NCI-H2081 (cell line): ENCODE results near the gene ADAM23.

Source experiments
- DNase-seq, 2 experiments: peaks; one replicate each; lab custom pipeline; 2025; lab: John Stamatoyannopoulos, UW

The ADAM23 gene

DNA sequence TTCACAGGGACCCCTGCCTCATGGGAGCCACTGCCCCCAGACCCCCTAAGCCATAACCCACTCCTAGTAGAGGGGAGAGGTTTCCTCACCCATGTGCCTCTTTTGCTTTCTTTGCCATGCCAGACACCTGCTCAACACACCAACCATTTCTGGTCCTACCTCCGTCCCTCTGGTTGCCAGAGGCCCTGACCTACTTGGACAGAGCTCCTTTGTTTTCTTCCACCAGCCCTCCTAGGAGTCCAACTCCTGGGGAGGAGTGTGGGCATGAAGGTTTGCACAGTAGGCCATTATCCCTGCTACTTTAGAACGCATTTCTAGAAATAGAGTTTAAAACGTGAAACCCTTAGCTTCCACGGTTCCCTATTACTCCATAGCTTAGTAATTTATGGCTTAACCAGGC lies 122.3 kb downstream of the ADAM23 start:
- no peak for DNase-seq

DNA sequence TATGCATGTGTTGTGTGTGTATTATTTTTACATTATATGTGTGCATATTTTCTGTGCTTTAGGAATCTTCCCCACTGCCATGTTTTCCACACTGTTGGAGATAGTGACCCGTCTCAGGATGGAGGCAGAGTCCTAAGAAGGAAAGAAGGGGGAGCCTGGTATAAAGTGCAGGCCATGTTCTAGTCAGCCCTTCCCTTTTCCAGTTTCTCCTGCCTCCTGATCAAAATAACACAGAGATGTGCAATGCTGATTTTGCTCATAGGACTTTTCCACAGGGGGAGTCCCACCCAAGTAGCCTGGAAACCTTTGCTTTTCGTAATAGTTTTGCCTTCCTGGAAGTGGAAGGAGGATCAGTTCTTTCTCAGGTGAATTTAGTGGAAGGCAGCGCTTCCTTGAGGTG lies 126.1 kb downstream of the ADAM23 start:
- DNase-seq, result no peak

DNA sequence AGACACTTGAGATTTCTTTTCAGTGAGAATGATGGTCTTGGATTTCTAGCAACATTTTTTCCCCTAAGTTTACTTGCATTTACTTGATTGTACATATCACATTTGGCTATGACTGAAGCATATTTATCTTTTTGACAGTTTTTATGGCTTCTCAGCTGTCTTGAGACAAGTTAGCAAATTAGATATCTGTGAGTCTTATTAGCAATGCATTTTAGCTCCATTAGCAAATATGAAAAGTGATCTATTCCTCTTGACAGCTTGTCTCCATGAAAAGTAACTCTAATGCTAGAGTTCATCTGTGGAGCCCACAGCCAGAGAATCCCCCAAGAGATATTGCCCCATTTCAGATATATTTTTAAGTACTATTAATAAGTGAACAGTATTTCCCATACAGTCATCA lies 126.9 kb downstream of the ADAM23 start:
- DNase-seq, result no peak

DNA sequence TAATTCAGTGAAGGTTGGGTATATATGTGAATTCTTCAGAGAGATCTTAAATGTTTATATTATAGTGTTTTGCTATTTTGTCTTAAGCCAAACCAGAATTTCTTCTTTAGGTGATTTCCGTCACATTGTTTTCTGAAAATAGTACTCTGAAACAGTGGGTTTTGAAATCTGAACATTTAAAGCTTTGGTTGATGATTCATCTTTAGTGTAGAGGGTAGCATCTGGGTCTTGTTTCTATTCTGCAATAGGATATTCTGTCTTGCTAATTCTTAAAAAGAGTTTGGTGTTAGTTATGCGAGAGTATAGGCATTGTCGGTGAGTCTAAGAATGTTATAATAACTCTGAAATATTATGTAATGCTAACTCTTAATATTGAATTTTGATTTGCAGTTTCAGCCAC lies 129.4 kb downstream of the ADAM23 start:
- no peak for DNase-seq

DNA sequence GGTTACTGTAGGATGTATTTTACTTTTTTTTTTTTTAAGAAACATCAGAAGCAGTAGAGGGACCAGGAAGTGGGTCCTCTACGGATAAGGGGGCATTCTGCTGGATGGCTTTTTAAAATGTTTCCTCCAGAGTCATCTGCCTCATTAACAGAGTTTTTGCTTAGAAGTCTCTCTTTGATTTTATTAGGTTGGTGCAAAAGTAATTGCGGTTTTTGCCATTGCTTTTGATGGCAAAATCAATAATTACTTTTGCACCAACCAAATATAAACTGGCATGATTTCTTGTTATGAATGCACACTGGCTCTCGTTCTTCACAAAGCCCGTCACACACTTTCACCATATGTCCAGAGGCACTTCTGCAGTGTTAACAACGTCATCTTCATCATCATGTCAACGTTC lies 130.5 kb downstream of the ADAM23 start:
- DNase-seq, result no peak

DNA sequence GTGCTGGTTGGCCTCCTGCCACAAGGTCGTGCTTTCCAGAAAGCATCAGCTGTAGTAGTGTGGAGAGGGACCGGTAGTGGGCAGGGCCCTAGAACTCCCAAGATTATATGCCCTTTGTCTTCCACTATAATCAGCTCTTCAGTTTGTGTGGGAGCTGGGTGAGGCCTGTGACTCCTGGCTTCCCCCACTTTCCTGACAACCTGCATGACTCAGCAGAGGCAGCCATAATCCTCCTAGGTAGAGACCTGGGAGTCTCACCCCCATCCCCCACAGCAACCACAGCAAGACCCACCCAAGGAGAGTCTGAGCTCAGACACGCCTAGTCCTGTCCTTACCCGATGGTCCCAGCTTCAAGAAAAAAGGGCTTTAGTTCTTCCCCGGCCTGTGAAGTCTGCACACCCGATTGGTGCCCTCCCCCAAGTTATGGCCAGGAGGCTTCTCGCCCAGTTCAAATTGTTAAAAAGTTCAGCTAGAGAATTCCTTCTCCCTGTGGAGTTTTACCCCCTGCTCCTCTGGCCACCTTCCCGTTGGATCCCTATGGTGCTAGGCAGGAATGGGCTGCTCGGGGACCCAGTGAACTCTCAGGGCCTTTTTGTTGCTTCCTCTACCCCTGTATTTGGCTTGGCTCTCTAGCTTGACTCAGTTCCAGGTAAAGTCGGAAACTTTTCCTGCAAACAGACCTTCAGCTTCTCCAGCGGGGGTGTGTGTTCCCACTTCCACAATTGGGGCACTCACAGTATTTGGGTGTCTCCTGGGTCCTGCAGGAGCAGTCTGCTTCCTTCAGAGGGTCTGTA lies 141.2 kb downstream of the ADAM23 start:
- no peak for DNase-seq

DNA sequence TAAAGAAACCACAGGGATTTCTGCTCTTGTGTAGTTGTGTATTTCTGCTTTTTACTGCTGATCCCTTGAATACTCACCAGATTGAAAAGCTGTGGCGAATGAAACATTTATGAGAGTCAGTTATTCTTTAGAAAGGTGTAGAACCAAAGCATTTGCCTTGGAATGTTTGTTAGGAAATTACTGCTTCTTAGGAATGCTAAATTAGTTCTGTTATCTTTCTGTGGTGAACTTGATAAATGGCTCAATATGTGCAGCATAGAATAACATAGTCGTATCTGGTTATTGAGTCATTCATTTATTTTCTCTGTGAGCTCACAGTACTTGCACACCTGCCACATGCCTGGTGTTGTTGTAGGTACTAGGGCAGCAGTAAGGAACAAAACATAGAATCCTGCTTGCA lies 142.0 kb downstream of the ADAM23 start:
- DNase-seq, result no peak

DNA sequence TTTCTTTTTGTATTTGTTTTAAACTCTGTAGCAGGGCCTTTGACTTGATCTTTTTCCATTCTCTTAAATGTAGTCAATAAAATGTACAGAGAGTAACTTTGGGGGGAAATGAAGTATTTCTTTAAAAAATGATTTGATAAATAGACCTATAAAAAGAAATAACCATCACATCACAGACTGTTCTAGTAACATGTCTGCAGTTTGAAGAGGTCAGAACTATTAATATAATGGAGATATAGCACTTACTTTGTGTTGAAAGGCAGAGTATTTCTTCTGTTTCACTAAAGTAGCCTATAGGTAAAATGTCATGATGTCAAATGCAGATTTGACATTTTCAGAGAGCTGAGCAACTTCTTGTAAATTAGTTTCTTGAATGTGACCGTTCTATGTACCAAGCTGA lies 143.3 kb downstream of the ADAM23 start:
- no peak for DNase-seq

DNA sequence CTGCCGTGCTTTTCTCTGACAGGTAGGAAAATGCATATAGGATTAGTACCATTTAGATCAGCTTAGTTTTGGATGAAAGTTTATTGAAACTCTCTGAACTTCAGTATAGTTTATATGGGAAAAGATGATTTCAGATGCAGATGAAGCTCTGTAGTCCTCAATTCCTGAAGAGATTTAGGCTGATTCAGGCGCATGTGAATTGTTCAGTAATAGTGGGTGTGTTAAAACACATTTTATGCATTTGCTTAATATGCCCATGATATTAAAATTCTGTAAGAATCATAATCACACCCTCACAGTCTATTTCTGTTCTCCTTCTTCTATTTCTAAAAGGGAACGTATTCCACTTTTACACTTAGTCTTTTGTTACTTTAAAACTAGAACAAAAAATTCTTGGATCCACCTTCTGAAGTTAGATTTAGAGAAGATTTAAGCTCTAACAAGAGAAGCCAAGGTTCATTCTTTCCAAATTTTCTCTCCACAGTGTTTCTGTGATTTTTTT lies 154.4 kb downstream of the ADAM23 start:
- no peak for DNase-seq

DNA sequence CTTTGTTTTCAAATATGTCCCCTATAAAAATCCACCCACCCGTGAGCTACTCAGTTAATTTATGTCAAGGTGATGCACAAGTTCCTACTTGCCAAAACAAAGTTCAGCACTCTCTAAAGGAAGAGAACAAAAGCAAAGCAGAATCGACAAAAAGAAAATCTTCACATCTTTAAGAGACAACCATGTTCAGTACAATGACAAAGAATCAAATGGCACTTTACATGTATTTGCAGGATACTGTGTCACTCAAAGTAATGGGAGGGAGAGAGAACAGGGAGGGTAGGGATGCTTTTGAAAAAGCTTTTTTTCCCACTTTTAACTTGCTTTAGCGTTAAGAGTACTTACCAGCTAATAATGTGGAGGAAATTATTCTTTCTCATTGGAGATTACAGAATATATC lies 159.9 kb downstream of the ADAM23 start:
- DNase-seq, result no peak

DNA sequence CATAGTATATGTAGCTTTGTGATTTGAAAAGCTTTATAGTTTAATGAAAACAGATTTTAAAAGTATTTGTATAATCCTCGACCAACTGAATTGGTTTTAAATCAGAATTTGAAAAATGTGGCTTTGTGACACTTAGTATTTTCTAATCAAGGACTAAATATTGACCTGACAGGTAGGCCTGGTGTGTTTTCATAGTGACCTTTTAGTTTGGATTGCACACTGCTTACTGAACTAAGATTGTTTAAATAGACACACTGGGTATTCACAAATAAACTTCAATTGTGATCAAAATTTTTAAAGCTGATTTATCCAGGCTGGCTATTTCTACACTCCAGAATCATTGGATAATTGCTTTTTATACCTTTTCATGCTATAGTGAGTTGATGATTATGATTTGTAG lies 167.1 kb downstream of the ADAM23 start:
- no peak for DNase-seq

DNA sequence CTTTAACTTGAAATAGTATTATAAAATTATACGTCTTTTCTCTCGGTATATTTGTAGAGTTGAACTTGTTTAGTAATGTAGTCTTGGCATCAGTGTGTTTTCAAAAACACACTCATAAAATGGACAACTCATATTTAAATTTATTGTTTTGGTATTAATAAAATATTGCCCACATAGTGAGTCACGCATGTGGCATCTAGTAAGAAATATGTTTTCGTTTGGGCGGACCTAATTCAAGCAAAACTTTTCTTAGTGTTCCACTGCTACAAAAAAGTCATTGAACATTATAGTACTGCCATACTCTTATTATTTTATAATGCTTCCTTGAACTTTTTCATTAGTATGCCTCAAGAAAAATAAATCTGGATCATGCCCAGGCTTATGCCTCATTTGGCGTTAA lies 167.9 kb downstream of the ADAM23 start:
- DNase-seq, result no peak

DNA sequence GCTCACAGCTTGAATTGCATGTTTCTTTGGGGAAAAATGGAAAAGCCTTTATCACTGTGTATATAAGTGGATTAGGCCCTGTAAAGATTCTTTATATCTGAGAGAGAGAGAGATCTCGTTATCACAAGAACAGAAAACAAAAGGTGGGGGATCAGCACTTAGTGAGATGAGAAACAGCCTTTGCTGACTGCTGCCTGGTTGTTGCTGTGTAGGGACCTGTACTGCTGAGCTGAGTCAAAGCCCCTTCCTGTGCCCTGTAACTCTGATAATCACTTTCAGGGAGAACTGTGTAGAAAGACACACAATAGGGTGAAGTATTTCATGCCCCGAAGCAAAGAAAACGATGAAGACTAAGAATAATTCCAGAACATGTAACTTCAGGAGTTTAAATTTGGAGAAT lies 168.4 kb downstream of the ADAM23 start:
- DNase-seq, result no peak

DNA sequence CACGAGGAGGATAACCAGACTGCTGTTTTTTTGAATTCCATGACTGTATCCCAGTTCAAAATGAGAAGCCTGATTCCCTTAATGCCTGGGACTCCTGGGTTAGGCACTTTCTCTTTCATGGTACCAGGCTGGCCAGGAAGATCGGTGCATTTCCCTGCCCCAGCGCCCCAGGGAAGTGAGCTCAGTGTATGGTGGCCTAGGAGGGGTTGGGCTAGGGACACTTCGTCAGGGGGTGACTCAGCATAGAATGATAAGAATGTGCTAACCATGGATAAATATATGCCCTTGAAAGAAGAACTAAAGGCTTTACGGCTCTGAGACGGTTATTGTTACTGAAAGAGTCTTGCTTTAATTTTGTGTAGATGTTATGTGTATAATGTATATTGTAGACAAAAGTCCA lies 171.5 kb downstream of the ADAM23 start:
- no peak for DNase-seq

DNA sequence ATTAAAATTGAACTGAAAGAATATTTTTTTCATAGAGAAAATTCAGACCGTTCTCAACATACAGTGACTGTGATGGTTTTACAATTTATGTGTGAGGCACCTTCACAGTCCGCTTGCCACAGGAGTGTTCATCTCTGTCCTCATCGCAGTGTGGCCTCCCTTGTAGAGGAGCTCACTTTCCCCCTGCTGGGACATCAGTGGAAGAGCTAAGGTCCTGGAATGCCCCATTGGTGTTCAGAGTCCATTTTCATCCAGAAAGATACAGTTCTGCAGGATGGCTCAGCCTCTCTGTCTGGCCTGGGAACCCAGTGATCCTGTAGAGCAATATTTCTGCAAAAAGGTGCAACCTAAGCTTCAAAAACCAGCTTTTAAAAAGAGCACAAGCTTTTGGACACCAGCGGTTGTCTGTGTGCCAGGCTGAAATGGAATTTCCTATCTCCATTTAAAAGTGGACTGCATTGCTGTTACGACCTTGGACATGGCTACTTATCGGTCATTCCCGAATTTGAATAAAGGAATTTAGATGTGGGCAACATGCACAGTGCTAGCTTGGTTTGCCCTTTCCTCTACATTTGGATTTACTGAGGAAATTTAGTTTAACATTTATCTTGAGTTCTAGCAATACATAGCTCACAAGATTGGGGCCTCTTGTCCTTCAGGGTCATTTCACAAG lies 172.2 kb downstream of the ADAM23 start:
- no peak for DNase-seq

DNA sequence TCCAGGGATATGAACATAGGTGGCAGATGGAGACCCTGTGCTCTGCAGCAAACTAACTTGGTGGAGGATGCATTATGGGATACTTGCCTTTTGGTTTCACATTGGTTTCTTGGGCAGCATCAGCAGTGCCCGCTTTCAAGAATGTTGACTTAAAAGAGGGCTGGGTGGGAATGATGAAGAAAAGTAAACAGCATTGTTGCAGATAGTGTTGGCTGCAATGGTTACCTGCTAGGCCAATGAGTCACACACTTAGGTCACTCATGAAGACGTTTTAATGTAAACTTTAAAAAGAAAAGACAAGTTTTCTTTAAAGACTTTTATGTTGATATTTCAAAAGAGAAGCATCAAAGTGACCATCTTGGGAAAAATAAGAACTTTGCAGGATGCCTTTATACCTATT lies 172.8 kb downstream of the ADAM23 start:
- DNase-seq, result no peak

DNA sequence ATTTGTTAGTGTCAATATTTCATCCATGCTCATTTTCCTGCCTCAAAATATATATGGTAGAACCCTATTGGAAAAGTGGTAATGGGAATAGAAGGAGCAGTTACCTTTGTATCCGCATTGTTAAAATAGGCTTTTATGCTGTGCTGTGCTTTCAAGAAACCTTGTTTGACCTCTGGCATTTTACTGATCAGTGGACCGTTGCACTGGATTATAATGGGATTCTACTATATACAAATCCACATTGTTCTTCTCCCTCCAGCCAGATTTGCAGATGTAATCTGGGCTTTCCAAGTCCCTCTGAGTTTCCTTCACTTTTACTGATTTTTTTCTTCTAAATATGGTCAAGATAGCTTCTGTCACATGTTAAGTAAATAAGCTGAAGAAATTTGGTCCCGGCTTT lies 175.7 kb downstream of the ADAM23 start:
- DNase-seq, result no peak

DNA sequence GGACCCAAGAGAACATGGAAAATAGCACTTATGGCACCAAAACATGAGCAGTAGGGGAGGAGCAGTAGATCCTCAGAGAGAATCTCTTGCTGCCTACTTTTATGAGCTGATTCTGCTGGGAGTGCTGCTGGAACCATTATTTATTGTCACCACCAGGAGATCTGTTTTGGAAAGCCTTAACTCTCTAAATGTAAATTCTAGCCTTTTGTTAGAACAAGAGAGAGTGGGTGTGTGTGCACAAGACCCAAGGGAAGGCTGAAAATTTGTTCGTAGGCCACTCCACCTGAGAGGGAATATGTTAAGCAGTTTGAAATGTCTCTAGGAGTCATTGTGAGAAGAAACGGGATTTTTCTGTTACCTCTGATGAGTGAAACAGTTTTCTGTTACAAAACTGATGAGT lies 182.8 kb downstream of the ADAM23 start:
- DNase-seq, result no peak

DNA sequence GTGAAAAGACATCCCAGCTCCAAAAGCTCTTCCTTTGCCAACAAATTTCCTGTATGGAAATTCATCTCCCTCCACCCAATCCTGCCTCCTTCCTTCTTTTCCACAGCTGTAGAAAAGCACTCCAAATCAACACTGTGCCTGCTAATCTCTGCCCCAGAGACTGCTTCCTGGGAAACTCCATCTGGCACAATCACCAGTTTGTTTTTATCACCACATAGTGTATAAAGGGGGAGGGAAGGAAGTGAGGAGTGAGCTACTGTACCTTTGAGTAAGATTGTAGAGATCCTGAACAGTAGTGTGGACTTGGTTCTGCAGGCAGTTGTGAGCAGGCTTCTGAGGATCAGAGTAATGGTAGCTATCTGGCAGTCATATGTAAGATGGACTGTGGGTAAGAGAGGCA lies 184.3 kb downstream of the ADAM23 start:
- no peak for DNase-seq

DNA sequence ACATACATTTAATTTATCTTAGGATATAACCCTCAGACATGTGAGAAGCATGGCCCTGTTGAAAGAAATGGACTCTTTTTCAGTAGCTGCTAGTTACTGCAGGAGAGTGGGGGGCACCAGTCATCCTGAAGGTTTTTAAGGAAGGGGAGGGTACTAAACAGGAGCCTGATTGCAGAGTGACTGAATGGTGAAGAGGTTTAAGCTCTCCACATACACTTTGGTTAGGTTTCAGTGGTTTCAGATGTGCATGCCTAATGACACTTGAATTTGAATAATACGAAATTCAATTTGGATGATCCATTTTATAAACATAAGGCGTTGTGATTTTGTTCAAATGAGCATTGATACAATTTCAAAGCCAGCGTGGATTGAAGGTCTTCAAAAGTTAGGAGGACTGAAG lies 188.0 kb downstream of the ADAM23 start:
- DNase-seq, result no peak

DNA sequence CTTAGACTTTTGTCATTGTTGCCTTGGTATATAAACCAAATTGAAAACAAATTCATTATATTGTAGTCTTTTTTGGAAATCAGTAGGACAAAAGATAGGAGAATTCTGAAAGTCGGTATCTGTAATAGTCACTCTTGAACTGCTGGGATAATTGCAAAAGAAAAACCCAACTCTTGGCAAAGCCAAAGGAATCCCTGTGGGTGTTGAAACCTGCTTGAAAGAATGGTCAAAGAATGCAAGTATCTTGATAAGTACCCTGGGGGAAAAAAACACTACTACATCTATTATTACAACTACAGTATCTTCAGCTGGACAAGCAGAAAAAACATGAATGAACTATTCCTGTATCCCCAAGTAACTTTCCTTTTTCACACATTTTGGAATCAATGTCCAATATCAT lies 191.7 kb downstream of the ADAM23 start:
- no peak for DNase-seq

DNA sequence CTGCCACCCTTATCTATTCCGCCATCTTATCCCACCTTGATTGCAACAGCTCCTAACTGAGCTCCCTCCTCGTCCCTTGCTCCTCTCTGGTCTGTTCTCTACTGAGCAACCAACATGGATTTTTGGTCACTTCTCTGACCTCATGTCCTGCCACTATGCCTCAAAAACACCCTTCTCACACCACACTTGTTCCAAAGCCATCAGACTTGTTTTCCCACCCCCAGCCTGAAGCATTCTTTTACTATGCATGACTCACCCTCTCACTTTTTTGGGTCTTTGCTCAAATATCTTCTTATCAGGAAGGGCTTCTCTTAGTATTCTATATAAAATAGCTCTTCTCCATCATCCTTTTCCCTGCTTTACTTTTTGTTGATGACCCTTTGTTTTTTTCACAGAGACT lies 196.3 kb downstream of the ADAM23 start:
- no peak for DNase-seq

DNA sequence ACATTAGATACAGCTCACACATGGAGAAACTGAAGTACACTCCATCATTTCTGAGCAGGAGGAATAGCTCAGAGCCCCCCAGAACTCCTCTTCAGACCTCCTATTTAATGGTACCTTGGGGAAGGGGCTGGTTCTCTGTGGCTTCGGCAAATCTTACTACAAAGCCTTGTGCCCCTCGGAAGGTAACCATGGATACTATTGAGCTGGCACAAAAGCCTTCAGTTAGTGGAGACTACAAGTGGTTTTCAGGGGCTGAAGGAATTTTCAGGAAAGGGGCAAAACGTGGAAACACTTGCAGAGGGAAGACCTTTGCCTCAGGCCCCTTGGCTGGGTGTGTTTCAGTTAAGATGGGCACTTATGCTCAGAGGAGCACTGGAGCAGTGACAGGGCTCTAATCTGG lies 197.9 kb downstream of the ADAM23 start:
- DNase-seq, result no peak
